Adrenal gland (tissue), 5 donors: ENCODE data around the gene HCRTR1.

ENCODE experiments used
- CTCF ChIP-seq, 6 experiments: fragments of 450-650 bp in 4 of 6; fragments of 200-600 bp in 2 of 6; sonication (generic) in 1 of 6; IDR thresholded peaks; 1 replicate in 5 of 6; 2 replicates in 1 of 6; pipeline versions ENCODE4 v1.5.1 to v1.8.0; 2016 to 2021; ENCODE audit warnings: antibody characterized with exemption in 6 of 6, mild to moderate bottlenecking in 2 of 6, moderate library complexity in 1 of 6
- POLR2A ChIP-seq, 2 donors: fragments of 450-650 bp; IDR thresholded peaks; one replicate each; pipeline ENCODE4 v1.6.1; 2017; ENCODE audit warnings: antibody characterized with exemption in 2 of 2, mild to moderate bottlenecking in 2 of 2, moderate library complexity in 1 of 2
- donor health status: DM: no; HTN: no; CAD: no.

GRCh38 chr1:31651089-31651420 lies 33.6 kb downstream of the HCRTR1 start:
- TF ChIP-seq CTCF (IDR thresholded peaks at IDR 0.05) (no peak), POLR2A (IDR thresholded peaks at IDR 0.05) (no peak)
